SKM-1 treated with dmso at 0.1 percent for 144 hours (cell line): ENCODE data around the gene BTAF1.

Experiments
- DNase-seq: peaks from one replicate; lab custom pipeline; 2025; ENCODE audit not compliant: unreplicated experiment; lab: John Stamatoyannopoulos, UW

Gene BTAF1

GRCh38 chr10:91907914-91908336 is 15.6 kb upstream of the BTAF1 start:
- DNase-seq, result peak; percentile 49

- peak; percentile 77 for DNase-seq
Measured at GRCh38 chr10:91908337-91909116, 15.0 kb upstream of the BTAF1 start.

DNA sequence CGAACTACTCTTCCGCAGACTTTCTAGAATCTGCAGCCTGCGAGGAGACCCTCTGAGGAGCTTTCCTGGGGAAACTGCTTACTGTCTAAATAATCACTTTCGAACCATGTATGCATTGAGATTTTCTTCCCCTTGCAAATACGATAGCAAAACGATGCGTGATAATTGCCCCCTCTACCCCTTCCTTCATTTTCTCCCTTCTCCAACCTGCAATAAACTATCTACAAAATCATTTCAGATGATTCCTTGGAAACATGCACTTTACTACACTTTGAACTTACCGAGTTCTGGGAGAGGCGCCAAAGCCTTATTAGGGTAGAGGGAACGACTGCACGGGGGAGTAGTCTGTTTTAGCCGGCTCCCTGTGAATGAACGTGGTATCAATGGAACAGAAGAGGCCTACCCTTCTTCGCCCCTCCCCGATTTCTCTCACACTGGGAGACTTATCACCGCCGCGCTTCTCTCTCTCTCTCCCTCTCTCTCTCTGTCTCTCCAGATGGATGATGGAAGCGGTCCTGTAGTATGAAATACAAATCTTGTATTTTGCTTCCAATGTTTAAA is 14.4 kb upstream of the BTAF1 start, which contains the start of gene FGFBP3:
FGFBP3 (minus strand) TSS at position 370 of the 561 bp plus-strand sequence. CDS start 517 bp downstream, outside the sequence.
- DNase-seq, result peak; percentile 61

DNA sequence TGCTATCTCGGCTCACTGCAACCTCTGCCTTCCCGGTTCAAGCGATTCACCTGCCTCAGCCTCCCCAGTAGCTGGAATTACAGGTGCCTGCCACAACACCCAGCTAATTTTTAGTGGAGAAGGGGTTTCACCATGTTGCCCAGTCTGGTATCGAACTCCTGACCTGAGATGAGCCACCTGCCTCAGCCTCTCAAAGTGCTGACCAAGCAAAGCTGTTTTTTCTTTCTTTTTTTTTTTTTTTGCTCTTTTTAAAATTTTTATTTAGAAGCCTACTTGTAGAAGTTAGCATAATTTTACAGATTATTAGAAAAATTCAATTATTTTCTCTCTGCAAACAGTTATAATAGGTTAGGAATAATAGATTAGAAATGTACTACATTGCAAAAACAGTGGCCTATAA is 13.1 kb upstream of the BTAF1 start:
- DNase-seq, result no peak

DNA sequence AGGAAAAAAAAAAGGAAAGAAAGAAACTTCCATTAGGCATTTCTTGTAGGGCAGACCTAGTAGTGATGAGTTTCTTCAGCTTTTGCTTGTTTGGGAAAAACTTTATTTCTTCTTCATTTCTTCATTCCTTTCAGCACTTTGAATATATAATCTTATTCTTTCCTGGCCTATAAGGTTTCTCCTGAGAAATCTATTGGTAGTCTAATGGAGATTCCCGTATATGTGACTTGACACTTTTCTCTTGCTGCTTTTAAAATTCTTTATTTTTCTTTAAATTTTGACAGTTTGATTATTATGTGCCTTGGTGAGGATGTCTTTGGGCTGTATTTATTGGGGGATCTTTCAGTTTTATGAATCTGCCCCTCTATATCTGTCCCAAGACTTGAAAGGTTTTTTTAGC is 3.9 kb upstream of the BTAF1 start:
- DNase-seq, result no peak

- DNase-seq, result no peak
Measured at GRCh38 chr10:91924212-91925021, 847 bp downstream of the BTAF1 start.

DNA sequence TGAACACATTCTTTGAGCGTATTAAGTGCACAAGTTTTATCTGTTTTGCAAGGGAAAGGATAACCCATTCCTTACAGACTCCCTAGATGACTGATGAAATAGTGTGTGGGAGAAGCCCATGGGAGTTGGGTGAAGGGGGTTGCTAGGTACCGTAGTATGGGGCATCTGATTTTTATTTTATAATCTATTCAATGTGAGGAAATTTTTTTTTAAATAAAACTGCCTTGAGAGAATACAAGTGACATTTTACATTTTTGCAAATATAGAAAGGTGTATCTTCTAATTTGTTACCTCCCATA is 1.4 kb downstream of the BTAF1 start:
- no peak for DNase-seq

- DNase-seq, result no peak
Measured at GRCh38 chr10:91930939-91931338, 7.4 kb downstream of the BTAF1 start.

DNA sequence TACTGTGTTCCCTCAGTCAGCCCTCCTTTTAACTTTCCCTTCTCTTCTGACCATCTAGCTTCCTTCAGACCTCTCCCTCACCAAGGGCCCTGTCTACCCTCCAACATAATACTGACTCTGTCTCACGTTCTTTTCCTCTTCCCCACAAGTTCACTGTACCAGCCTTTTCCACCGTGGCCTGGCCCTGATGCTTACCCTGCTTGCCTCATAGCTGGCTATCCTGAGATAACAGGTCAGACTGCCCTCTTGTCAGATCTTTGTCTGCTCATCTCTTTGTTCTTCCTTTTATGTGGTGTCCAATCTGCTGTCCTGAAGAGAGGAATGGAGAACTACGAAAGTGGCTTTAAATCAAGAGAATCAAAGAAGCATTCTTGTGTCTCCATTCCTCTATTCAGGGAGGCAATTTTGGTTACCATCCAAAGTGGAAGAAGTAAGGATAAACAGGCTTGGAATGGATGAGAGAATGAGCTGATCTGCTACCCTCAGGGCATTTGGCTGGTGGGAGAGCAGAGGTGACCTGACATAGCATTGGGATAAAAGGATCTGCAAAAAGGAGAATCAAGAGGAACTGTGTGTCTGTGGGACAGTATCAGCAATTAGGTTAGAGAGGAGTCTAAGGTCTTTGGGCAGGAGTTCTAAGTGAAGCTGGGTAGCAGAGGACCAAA is 8.1 kb downstream of the BTAF1 start:
- DNase-seq, result no peak

GRCh38 chr10:91932737-91933136 is 9.2 kb downstream of the BTAF1 start:
- DNase-seq, result no peak

GRCh38 chr10:91935886-91936285 is 12.3 kb downstream of the BTAF1 start:
- no peak for DNase-seq

DNA sequence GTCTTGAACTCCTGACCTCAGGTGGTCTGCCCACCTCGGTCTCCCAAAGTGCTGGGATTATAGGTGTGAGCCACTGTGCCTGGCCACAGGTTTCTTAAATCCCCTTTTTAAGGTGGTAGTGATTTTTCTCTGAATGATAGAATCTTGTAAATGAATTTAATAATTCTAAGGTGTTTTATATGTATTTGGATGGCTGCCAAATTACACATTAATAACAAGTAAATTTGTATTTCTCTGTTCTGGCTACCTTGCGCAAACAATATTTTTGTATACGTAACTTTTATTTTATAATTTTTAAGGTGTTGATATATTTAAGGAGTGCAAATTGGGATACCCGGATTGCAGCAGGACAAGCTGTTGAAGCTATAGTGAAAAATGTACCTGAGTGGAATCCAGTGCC is 16.1 kb downstream of the BTAF1 start:
- DNase-seq, result no peak

DNA sequence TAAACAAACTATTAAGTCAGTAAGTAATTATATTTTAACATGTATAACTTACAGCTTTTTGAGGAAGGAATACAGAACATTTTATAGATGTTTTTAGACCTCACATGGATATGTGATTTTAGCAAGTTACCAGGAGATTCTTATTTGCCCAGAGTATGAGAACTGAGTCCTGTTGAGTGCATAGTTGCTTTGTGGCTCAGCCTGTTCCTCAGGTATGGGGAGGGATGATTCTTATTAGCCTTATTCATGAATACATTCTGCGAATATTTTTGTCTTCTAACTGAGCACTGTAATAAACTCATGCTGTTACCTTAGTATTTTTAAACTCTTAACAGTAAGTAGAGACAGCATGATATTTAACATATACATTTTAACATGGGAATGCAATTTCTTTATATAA is 17.9 kb downstream of the BTAF1 start:
- DNase-seq, result no peak

DNA sequence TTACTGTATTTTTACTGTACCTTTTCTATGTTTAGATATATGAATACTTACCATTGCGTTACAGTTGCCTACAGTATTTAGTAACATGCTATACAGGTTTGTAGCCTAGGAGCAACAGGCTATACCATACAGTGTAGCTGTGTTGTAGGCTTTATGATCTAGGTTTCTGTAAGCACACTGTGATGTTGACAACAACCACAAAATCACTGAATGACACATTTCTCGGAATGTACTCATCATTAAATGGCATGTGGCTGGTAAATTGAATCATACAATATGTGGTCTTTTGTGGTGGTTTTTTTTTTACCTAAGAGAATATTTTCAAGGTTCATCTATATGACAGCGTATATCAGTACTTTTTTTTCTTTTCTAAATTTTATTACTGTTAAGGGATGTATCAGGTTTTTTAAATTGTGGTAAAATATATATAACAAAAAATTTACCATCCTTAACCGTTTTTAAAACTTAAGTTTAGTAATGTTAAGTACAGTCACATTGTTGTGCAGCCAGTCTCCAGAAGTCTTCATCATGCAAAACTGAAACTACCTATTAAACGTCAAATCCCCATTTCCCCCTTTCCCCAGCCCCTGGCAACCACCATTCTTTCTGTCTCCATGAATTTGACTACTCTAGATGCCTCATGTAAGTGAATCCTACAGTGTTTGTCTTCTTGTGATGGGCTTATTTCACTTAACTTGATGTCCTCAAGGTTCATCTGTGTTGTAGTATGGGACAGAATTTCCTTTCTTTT is 21.5 kb downstream of the BTAF1 start:
- no peak for DNase-seq

- no peak for DNase-seq
Measured at GRCh38 chr10:91953600-91954160, 30.1 kb downstream of the BTAF1 start.

DNA sequence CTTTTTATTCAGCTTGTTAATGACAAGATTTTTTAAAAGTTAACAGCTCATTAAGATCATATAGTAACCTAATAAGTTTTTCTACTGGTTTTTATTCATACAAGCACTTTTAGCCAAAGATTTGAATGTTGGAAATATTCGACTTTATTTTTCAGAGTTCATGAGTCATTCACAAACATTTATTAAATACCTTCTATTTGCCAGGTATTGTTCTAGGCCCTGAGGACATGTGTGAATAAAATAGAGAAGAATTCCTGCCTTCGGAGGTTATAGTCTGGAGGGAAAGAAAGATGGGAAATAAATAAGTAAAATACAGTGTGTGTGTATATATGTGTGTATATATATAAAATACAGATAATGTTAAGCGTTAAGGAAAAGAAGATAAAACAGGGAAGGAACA is 31.5 kb downstream of the BTAF1 start:
- no peak for DNase-seq

DNA sequence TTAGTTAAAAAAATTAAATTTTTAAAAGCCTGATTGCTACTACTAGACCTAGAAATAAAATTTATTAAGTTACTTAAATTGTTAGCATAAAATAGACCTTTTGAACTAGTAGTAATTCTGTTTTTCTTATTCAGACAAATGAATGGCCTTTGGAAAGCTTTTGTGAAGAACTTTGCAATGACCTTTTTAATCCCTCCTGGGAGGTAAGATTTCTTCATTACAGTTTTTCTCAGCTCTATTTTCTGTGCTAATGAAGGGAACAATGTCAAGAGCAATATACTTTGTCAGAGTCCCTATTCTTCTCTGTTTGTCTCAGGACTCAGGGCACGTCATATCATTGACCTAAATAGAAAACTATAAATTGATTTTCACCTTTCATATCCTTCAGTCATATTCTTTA is 33.5 kb downstream of the BTAF1 start:
- no peak for DNase-seq

- no peak for DNase-seq
Measured at GRCh38 chr10:91969297-91969696, 45.7 kb downstream of the BTAF1 start.

DNA sequence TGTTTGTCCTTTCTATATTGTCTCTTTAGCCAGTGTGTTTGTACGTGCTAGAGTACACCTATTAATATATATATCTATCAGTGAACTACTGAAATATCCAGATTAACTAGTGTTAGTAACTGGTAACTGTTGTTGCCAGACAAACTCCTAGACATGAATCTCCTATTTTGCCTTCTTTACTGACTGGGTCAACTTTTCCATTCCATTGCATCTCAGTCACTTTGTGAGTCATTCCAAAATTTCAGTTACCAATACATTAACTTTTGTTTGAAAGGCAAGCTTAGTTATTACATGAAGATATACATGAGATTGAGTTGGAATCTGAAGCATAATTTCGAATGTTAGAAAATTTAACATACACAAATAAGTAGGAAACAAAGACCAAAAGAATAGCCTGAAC is 51.4 kb downstream of the BTAF1 start:
- no peak for DNase-seq

DNA sequence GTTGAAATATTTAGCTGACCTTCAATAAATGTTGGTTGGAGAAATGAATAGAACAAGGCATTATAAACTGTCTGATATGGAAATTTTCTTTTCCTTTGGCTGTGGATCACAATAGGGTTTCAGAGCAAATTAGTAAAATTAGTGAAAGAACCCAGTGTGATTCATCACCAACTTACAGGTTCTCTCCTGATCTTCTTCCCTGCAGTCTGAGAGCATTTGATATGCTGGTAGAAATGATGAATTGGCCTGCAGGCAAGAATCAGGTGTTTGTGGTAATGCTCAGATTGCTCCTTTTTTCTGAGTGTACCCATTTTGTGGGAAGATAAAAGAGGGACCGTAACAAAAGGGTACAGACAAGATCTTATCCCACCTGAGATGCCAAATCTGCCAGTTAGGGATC is 51.9 kb downstream of the BTAF1 start:
- no peak for DNase-seq
